ENCODE results near the gene SLC6A3.

SLC6A3 gene

GRCh38 chr5:1394881-1395860 lies 50.1 kb downstream of the SLC6A3 start:
- no peak overlapping the region for H3K4me3 ChIP-seq (replicated peaks; ENCODE audit: insufficient read depth, low read length)
- no peak for TF ChIP-seq REST (IDR thresholded peaks at IDR 0.05; ENCODE audit: insufficient replicate concordance, low read depth)
- TF ChIP-seq CTCF (IDR thresholded peaks at IDR 0.05; ENCODE audit: insufficient read depth, low read length): no peak
- no peak for TF ChIP-seq GABPA (IDR thresholded peaks at IDR 0.05; ENCODE audit: low read depth)
- no peak for TF ChIP-seq POLR2AphosphoS5 (IDR thresholded peaks at IDR 0.05; ENCODE audit: low read depth)
- no peak for TF ChIP-seq SPI1 (IDR thresholded peaks at IDR 0.05; ENCODE audit: borderline replicate concordance, low read depth)
- peaks cover 8% of the 10 kb centered on the region for H3K27me3 ChIP-seq (ENCODE audit: insufficient read depth, poor library complexity, severe bottlenecking)
- DNase-seq (ENCODE audit: low read depth in 1 of 2, low spot score in 1 of 2): no peak
- H3K27ac ChIP-seq (replicated peaks): no peak overlapping the region

GRCh38 chr5:1393571-1394501 lies 51.4 kb downstream of the SLC6A3 start:
- Histone ChIP-seq H3K27me3 (ENCODE audit: insufficient read depth, poor library complexity, severe bottlenecking) (peaks cover 11% of the 10 kb centered on the region), H3K4me3 (replicated peaks; ENCODE audit: insufficient read depth, low read length) (no peak overlapping the region), H3K27ac (replicated peaks) (no peak overlapping the region)
- no peak for DNase-seq (ENCODE audit: low read depth in 1 of 2, low spot score in 1 of 2)
- TF ChIP-seq GABPA (IDR thresholded peaks at IDR 0.05; ENCODE audit: low read depth) (no peak), CTCF (IDR thresholded peaks at IDR 0.05; ENCODE audit: insufficient read depth, low read length) (no peak), POLR2AphosphoS5 (IDR thresholded peaks at IDR 0.05; ENCODE audit: low read depth) (no peak), SPI1 (IDR thresholded peaks at IDR 0.05; ENCODE audit: borderline replicate concordance, low read depth) (no peak), REST (IDR thresholded peaks at IDR 0.05; ENCODE audit: insufficient replicate concordance, low read depth) (no peak)

- TF ChIP-seq CTCF (IDR thresholded peaks at IDR 0.05; ENCODE audit: insufficient read depth, low read length) (no peak), SPI1 (IDR thresholded peaks at IDR 0.05; ENCODE audit: borderline replicate concordance, low read depth) (no peak), REST (IDR thresholded peaks at IDR 0.05; ENCODE audit: insufficient replicate concordance, low read depth) (no peak), POLR2AphosphoS5 (IDR thresholded peaks at IDR 0.05; ENCODE audit: low read depth) (no peak), GABPA (IDR thresholded peaks at IDR 0.05; ENCODE audit: low read depth) (no peak)
- DNase-seq (ENCODE audit: low read depth in 1 of 2, low spot score in 1 of 2): peak; percentile 4 to 39
These were observed 52.3 kb downstream of the SLC6A3 start for GRCh38 chr5:1392801-1393565.

More at GRCh38 chr5:1392801-1393565, 52.3 kb downstream of the SLC6A3 start:
- no peak overlapping the region for H3K27ac ChIP-seq (replicated peaks)
- peaks cover 13% of the 10 kb centered on the region for H3K27me3 ChIP-seq (ENCODE audit: insufficient read depth, poor library complexity, severe bottlenecking)
- H3K4me3 ChIP-seq (replicated peaks; ENCODE audit: insufficient read depth, low read length): no peak overlapping the region
